HEK293 (cell line): ENCODE measurements around the gene ATP6V1A.

Experiments
- ATF2 ChIP-seq: fragments of 450-650 bp; formaldehyde crosslinking; IDR thresholded peaks from 2 replicates; pipeline ENCODE4 v1.5.1; 2016; ENCODE audit warnings: missing biosample characterization, missing genetic modification characterization, low read depth
- GLI4 ChIP-seq: fragments of 450-650 bp; formaldehyde crosslinking; IDR thresholded peaks from 2 replicates; pipeline ENCODE4 v1.5.1; 2016; ENCODE audit warnings: missing biosample characterization, missing genetic modification characterization
- PRDM4 ChIP-seq: fragments of 450-650 bp; formaldehyde crosslinking; IDR thresholded peaks from 2 replicates; pipeline ENCODE4 v1.5.1; 2017; ENCODE audit warnings: missing biosample characterization, missing genetic modification characterization
- SETDB1 ChIP-seq: IDR thresholded peaks from one replicate; pipeline ENCODE4 v1.6.1; 2017; ENCODE audit warnings: mild to moderate bottlenecking, low read length, moderate library complexity, mixed read lengths; ENCODE audit not compliant: insufficient read length
- ZNF292 ChIP-seq: fragments of 450-650 bp; formaldehyde crosslinking; IDR thresholded peaks from 2 replicates; pipeline ENCODE4 v1.5.1; 2016; ENCODE audit warnings: low read depth, missing biosample characterization, missing genetic modification characterization, borderline replicate concordance
- ZNF362 ChIP-seq: fragments of 450-650 bp; formaldehyde crosslinking; IDR thresholded peaks from 2 replicates; pipeline ENCODE4 v1.5.1; 2016; ENCODE audit warnings: missing biosample characterization, missing genetic modification characterization

- TF ChIP-seq ATF2 (tag by site-specific recombination): no peak
- no peak for TF ChIP-seq PRDM4 (tag by site-specific recombination)
- TF ChIP-seq ZNF362 (tag by site-specific recombination): no peak
- TF ChIP-seq SETDB1: no peak
- no peak for TF ChIP-seq GLI4 (tag by site-specific recombination)
- TF ChIP-seq ZNF292 (tag by site-specific recombination): no peak
These were observed 44.5 kb downstream of the ATP6V1A start for GRCh38 chr3:113791381-113791780.
